Heart left ventricle (tissue), 16 donors: ENCODE data around the gene OLR1. TPM values are rescaled to one million over a fixed set of nuclear protein-coding genes. Genes with fewer than 3 reads are reported as not detected.

Experiments
- ATAC-seq, 4 donors: fragments of 200-7000 bp; cut with Tn5 transposase; one replicate each; pipeline ENCODE4 v1.9.1; 2020 to 2022; ENCODE audit warnings: moderate library complexity in 4 of 4, mild to moderate bottlenecking in 3 of 4, moderate number of reproducible peaks in 1 of 4
- DNase-seq, 5 donors: peaks; one replicate each; pipeline ENCODE4 v3.0.0-alpha.2; 2020
- H3K27ac ChIP-seq, 12 donors: fragments of 200-600 bp; sonication (generic) in 4 of 12; one replicate each; pipeline versions ENCODE4 v1.5.0 to v1.8.0; 2016 to 2022; ENCODE audit warnings: mild to moderate bottlenecking in 2 of 12
- H3K27me3 ChIP-seq, 9 donors: fragments of 200-600 bp; sonication (generic) in 2 of 9; one replicate each; pipeline versions ENCODE4 v1.5.1 to v1.8.0; 2016 to 2022; ENCODE audit warnings: mild to moderate bottlenecking in 3 of 9
- H3K36me3 ChIP-seq, 9 donors: fragments of 200-600 bp; sonication (generic) in 2 of 9; one replicate each; pipeline versions ENCODE4 v1.5.0 to v1.8.0; 2018 to 2022; ENCODE audit warnings: mild to moderate bottlenecking in 2 of 9
- H3K4me1 ChIP-seq, 12 donors: fragments of 200-600 bp; sonication (generic) in 4 of 12; one replicate each; pipeline versions ENCODE4 v1.5.0 to v1.8.0; 2016 to 2022; ENCODE audit warnings: mild to moderate bottlenecking in 3 of 12
- H3K4me3 ChIP-seq, 12 donors: fragments of 200-600 bp; sonication (generic) in 4 of 12; one replicate each; pipeline versions ENCODE4 v1.5.0 to v1.8.0; 2017 to 2022; ENCODE audit warnings: mild to moderate bottlenecking in 9 of 12, moderate library complexity in 4 of 12
- H3K9me3 ChIP-seq, 12 donors: fragments of 200-600 bp; sonication (generic) in 4 of 12; one replicate each; pipeline versions ENCODE4 v1.5.0 to v1.8.0; 2016 to 2022; ENCODE audit warnings: mild to moderate bottlenecking in 1 of 12
- CTCF ChIP-seq, 12 donors: fragments of 200-600 bp; sonication (generic) in 4 of 12; IDR thresholded peaks; one replicate each; pipeline versions ENCODE4 v1.5.0 to v1.8.0; 2018 to 2022; ENCODE audit warnings: antibody characterized with exemption in 12 of 12, mild to moderate bottlenecking in 5 of 12
- POLR2A ChIP-seq, 2 donors: fragments of 450-650 bp; IDR thresholded peaks; one replicate each; pipeline ENCODE4 v1.6.1; 2017; ENCODE audit warnings: antibody characterized with exemption in 2 of 2, mild to moderate bottlenecking in 2 of 2, moderate library complexity in 2 of 2
- WGBS, 4 donors: extraction: QIAGEN DNeasy Blood & Tissue Kit in 2 of 4; methylation state at CpG; one replicate each; pipeline versions ENCODE4 v1.1.5 to v1.1.7; 2013 to 2018; 5-methylcytosine and 5-hydroxymethylcytosine counted together
- intact Hi-C, 10 donors: fragments of 100-400 bp; cut with DNase I; formaldehyde crosslinking; loops; one replicate each; pipeline versions ENCODE4 v1.11.1 to v1.14.2; 2022
- polyA plus RNA-seq, 2 donors: library from polyadenylated mRNA; stranded (reverse); fragments of 200-250 nt; gene quantifications; one replicate each; pipeline ENCODE4 v1.2.3, GENCODE V29; 2013
- total RNA-seq, 9 donors: library from RNA; depleted of rRNA in 2 of 9; stranded (reverse); fragments of >200 nt in 2 of 9; fragmentation: NEBNext Ultra II Directional in 3 of 9; extraction: Animal tissue kit (Norgen Biotek cat#: 25700) in 3 of 9; gene quantifications; one replicate each; pipeline versions ENCODE4 v1.1.0 to v1.2.4, GENCODE V29; 2016 to 2023
- donor health status: ischemic (EF 13 %, LVEDD 7.1; RV severe dilation, severe dysfunction).
- donor health status: healthy with polysubstance abuse.
- donor health status: DM: no; HTN: yes; CAD: no.
- donor health status: DM: no; HTN: no; CAD: no.
- donor health status: ischemic (EF 25% LVEDD 6.9; RV normal size, moderate dysfunction).
- donor health status: ischemic (EF 25% LVEDD 5.7; RV mildly dilated, moderate dysfunction).
- donor health status: healthy.
- donor health status: DM: yes; HTN: yes; CAD: no.
- donor health status: ischemic (EF 35%, LVEDD 5.7; RV mildly dilated, moderate dysfunction).
- donor health status: nonischemic (EF 11% LVEDD 7.7; RV severe dilation, severe dysfunction).
- donor health status: DM: yes; HTN: yes; CAD: no.
- donor health status: PGD.
- donor health status: ischemic (EF 29% LVEDD 5.4; RV normal size, mild dysfunction).
- donor health status: nonischemic (EF 23%, LVEDD 6.1; RV moderate dilation, normal function).

The OLR1 gene
- total and polyA plus RNA-seq, 11 donors, result 0.07 to 1.6 (median 0.50) TPM; not detected in 2

- Histone ChIP-seq H3K4me1 (peaks cover 4 to 46% (median 29%) of the 10 kb centered on the region in 12 donors), H3K36me3 (peaks cover 0 to 25% (median 13%) of the 10 kb centered on the region in 9 donors), H3K9me3 (no peaks in the 10 kb centered on the region), H3K4me3 (peak overlapping the region; percentile 65 to 89 (median 80)), H3K27ac (peak overlapping the region; percentile 95 to 100 (median 98)), H3K27me3 (no peaks in the 10 kb centered on the region)
- DNase-seq, result peak; percentile 75 to 86 (median 77)
- no peak for TF ChIP-seq CTCF (IDR thresholded peaks at IDR 0.05)
- TF ChIP-seq POLR2A (IDR thresholded peaks at IDR 0.05), result peak; percentile 11 to 63
- WGBS, 4 donors, result 1 to 2% (median 1%) methylated on average over 41 to 47 of the region's 47 CpGs
- intact Hi-C loops, result loop anchor here in 7 of 10 donors (2.0 to 10.0 kb wide), 6 partner anchors 149 to 511 kb away; partner anchors contain the start of genes YBX3 (in 5 of the 7) and MAGOHB (in 1 of the 7)
- ATAC-seq, result peak; percentile 16 to 68 (median 58)
Observed at GRCh38 chr12:10213168-10214135, 41.5 kb upstream of the OLR1 start.

GRCh38 chr12:10212739-10213131 is 40.8 kb upstream of the OLR1 start, which contains the start of gene GABARAPL1:
GABARAPL1 (plus strand) TSS chr12:10212877; CDS start chr12:10213130, 253 bp downstream.
- peaks cover 0 to 18% (median 7%) of the 10 kb centered on the region in 9 donors for H3K36me3 ChIP-seq
- no peaks in the 10 kb centered on the region for H3K9me3 ChIP-seq
- 0 to 1% (median 1%) methylated on average over 19 to 35 of the region's 35 CpGs for WGBS, 4 donors
- no peaks in the 10 kb centered on the region for H3K27me3 ChIP-seq
- peak in 2 of 12 donors; percentile 7 to 12 for TF ChIP-seq CTCF (IDR thresholded peaks at IDR 0.05)
- TF ChIP-seq POLR2A (IDR thresholded peaks at IDR 0.05), result peak; percentile 39 to 72
- ATAC-seq, result peak; percentile 70 to 85 (median 82)
- peak; percentile 88 to 92 (median 90) for DNase-seq
- peaks cover 4 to 39% (median 22%) of the 10 kb centered on the region in 12 donors for H3K4me1 ChIP-seq
- peak within 1 kb of the TSS; percentile 65 to 89 (median 80) for H3K4me3 ChIP-seq
- peak within 1 kb of the TSS; percentile 95 to 100 (median 98) for H3K27ac ChIP-seq
- intact Hi-C loops, result loop anchor here in 7 of 10 donors (2.0 to 10.0 kb wide), 6 partner anchors 150 to 512 kb away; partner anchors contain the start of genes YBX3 (in 5 of the 7) and MAGOHB (in 1 of the 7)

- 29 to 31% (median 30%) methylated on average over 40 of the region's 40 CpGs for WGBS, 4 donors
- DNase-seq, result peak; percentile 97 to 99 (median 98)
- Histone ChIP-seq H3K27ac (peak overlapping the region; percentile 95 to 100 (median 98)), H3K36me3 (peaks cover 0 to 12% (median 2%) of the 10 kb centered on the region in 9 donors), H3K4me3 (peak overlapping the region; percentile 65 to 89 (median 80)), H3K9me3 (no peaks in the 10 kb centered on the region), H3K4me1 (peaks cover 0 to 33% (median 16%) of the 10 kb centered on the region in 12 donors), H3K27me3 (no peaks in the 10 kb centered on the region)
- intact Hi-C loops, result loop anchor here in 7 of 10 donors (2.0 to 10.0 kb wide), 6 partner anchors 150 to 513 kb away; partner anchors contain the start of genes YBX3 (in 5 of the 7) and MAGOHB (in 1 of the 7)
- ATAC-seq, result peak; percentile 92 to 96 (median 93)
- TF ChIP-seq POLR2A (IDR thresholded peaks at IDR 0.05) (peak in 1 of 2 donors; percentile 32), CTCF (IDR thresholded peaks at IDR 0.05) (no peak)
Observed at GRCh38 chr12:10211940-10212738, 40.2 kb upstream of the OLR1 start.
